DMS153 treated with DMSO at 0.1 percent for 48 hours (cell line): ENCODE data around the gene PPP2R2C.

ENCODE experiments used
- DNase-seq: peaks from one replicate; lab custom pipeline; 2025; ENCODE audit not compliant: unreplicated experiment; lab: John Stamatoyannopoulos, UW

The PPP2R2C gene

GRCh38 chr4:6404611-6405396, 67.6 kb downstream of the PPP2R2C start:
- DNase-seq: peak; percentile 19

- DNase-seq: no peak
Measured at GRCh38 chr4:6403400-6403685, 69.1 kb downstream of the PPP2R2C start.

GRCh38 chr4:6402566-6403399, 69.6 kb downstream of the PPP2R2C start:
- DNase-seq: no peak

- no peak for DNase-seq
Measured at GRCh38 chr4:6401797-6402196, 70.6 kb downstream of the PPP2R2C start.

GRCh38 chr4:6396696-6397236, 75.6 kb downstream of the PPP2R2C start:
- DNase-seq: no peak

- no peak for DNase-seq
Measured at GRCh38 chr4:6395466-6396228, 76.8 kb downstream of the PPP2R2C start.

GRCh38 chr4:6394671-6395081, 77.7 kb downstream of the PPP2R2C start:
- no peak for DNase-seq

GRCh38 chr4:6393544-6394475, 78.6 kb downstream of the PPP2R2C start:
- no peak for DNase-seq

- no peak for DNase-seq
Measured at GRCh38 chr4:6393066-6393465, 79.3 kb downstream of the PPP2R2C start.

GRCh38 chr4:6392407-6392806, 80.0 kb downstream of the PPP2R2C start:
- DNase-seq: no peak

- DNase-seq: no peak
Measured at GRCh38 chr4:6391852-6392188, 80.6 kb downstream of the PPP2R2C start.

- DNase-seq: no peak
Measured at GRCh38 chr4:6391186-6391851, 81.1 kb downstream of the PPP2R2C start.

GRCh38 chr4:6390356-6390755, 82.1 kb downstream of the PPP2R2C start:
- no peak for DNase-seq

- no peak for DNase-seq
Measured at GRCh38 chr4:6389142-6389825, 83.1 kb downstream of the PPP2R2C start.

GRCh38 chr4:6388713-6389112, 83.7 kb downstream of the PPP2R2C start:
- no peak for DNase-seq

- DNase-seq: no peak
Measured at GRCh38 chr4:6387946-6388345, 84.5 kb downstream of the PPP2R2C start.

GRCh38 chr4:6386091-6386490, 86.3 kb downstream of the PPP2R2C start:
- no peak for DNase-seq

GRCh38 chr4:6385288-6385687, 87.1 kb downstream of the PPP2R2C start:
- no peak for DNase-seq

- no peak for DNase-seq
Measured at GRCh38 chr4:6384541-6384940, 87.9 kb downstream of the PPP2R2C start.
